ENCODE measurements around the gene RASSF5.

DNA sequence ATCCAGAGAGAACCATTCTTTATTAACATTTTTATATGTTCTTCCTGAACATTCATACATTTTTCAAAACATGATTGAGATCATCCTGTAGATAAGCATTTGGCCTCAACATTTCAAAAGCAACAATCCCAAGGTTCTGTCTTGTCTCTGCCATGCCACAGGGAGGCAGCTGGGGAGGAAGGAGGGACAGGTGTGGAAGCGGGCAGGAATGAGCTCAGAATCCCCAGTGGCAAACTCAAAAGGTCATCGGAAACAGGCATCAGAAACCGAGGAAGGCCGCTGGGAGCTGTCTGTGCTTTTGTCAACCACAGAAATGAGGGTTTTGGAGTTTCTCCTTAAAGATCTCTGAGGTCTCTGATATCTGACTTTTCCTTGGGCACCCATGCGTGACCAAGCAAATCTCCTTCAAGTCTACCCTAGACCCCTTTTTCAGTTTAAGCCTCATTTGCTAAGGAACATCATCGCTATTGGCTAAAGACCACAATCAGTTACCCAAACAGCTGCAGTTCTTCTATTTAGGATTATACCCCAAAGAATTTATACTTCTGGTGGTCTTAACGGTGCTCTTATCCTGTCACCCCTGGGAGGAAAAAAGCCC, 34.0 kb downstream of the RASSF5 start:
- TF ChIP-seq, protein P1, sequence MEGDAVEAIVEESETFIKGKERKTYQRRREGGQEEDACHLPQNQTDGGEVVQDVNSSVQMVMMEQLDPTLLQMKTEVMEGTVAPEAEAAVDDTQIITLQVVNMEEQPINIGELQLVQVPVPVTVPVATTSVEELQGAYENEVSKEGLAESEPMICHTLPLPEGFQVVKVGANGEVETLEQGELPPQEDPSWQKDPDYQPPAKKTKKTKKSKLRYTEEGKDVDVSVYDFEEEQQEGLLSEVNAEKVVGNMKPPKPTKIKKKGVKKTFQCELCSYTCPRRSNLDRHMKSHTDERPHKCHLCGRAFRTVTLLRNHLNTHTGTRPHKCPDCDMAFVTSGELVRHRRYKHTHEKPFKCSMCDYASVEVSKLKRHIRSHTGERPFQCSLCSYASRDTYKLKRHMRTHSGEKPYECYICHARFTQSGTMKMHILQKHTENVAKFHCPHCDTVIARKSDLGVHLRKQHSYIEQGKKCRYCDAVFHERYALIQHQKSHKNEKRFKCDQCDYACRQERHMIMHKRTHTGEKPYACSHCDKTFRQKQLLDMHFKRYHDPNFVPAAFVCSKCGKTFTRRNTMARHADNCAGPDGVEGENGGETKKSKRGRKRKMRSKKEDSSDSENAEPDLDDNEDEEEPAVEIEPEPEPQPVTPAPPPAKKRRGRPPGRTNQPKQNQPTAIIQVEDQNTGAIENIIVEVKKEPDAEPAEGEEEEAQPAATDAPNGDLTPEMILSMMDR (IDR thresholded peaks at IDR 0.05): no peak
- no peak for TF ChIP-seq POLR2A (IDR thresholded peaks at IDR 0.05)

All from Peyer's patch (tissue), 4 donors.